Activated CD8-positive, alpha-beta T cell treated with anti-CD3 and anti-CD28 coated beads for 36 hours (primary cell): ENCODE data around the gene PIGV. TPM values are rescaled to one million over a fixed set of nuclear protein-coding genes. Genes with fewer than 3 reads are reported as not detected.
"Not testable (repeated sequence)": the region's sequence is repeated elsewhere in the genome, so short reads cannot be mapped to it uniquely, and the experiment has no call there.

Source experiments
- ATAC-seq: fragments of 200-7000 bp; cut with Tn5 transposase; one replicate; pipeline ENCODE4 v1.10.0; 2021; ENCODE audit warnings: mild to moderate bottlenecking, moderate library complexity
- CTCF ChIA-PET: fragments of 350-600 bp; sonication (Branson Sonifier 250); formaldehyde crosslinking; loops from one replicate; lab custom pipeline; 2021; ENCODE audit warnings: antibody characterized with exemption; lab: Charles Lee
- POLR2A ChIA-PET: fragments of 350-600 bp; sonication (Branson Sonifier 250); formaldehyde crosslinking; loops from one replicate; lab custom pipeline; 2021; ENCODE audit warnings: antibody characterized with exemption; lab: Charles Lee
- DNase-seq: peaks from one replicate; pipeline ENCODE4 v3.0.0-alpha.2; 2020
- H3K27ac Mint-ChIP-seq: one replicate; pipeline ENCODE4 v1.8.0; 2021; ENCODE audit warnings: mild to moderate bottlenecking, mixed read lengths
- H3K27me3 Mint-ChIP-seq: one replicate; pipeline ENCODE4 v1.8.0; 2021; ENCODE audit warnings: mixed read lengths
- H3K36me3 Mint-ChIP-seq: one replicate; pipeline ENCODE4 v1.8.0; 2021; ENCODE audit warnings: low read depth, mixed read lengths
- H3K4me1 Mint-ChIP-seq: one replicate; pipeline ENCODE4 v1.8.0; 2021; ENCODE audit warnings: low read depth, mixed read lengths
- H3K4me3 Mint-ChIP-seq: one replicate; pipeline ENCODE4 v1.8.0; 2021; ENCODE audit warnings: mild to moderate bottlenecking, moderate library complexity, mixed read lengths
- H3K9me3 Mint-ChIP-seq: one replicate; pipeline ENCODE4 v1.8.0; 2021; ENCODE audit warnings: mixed read lengths
- intact Hi-C: fragments of 100-400 bp; cut with micrococcal nuclease; formaldehyde crosslinking; loops from one replicate; pipeline ENCODE4 v1.10.0; 2022
- total RNA-seq, 2 experiments: library from RNA; stranded (reverse); gene quantifications; one replicate each; pipeline ENCODE4 v1.2.3, GENCODE V29; 2021
- TF ChIP-seq, protein P1 (sequence below): fragments of 200-600 bp; IDR thresholded peaks from one replicate; pipeline ENCODE4 v1.8.0; 2022; ENCODE audit warnings: antibody characterized with exemption, mild to moderate bottlenecking

The PIGV gene
- total RNA-seq, 2 experiments from 2014 or later = 21.2 to 23.9 TPM

DNA sequence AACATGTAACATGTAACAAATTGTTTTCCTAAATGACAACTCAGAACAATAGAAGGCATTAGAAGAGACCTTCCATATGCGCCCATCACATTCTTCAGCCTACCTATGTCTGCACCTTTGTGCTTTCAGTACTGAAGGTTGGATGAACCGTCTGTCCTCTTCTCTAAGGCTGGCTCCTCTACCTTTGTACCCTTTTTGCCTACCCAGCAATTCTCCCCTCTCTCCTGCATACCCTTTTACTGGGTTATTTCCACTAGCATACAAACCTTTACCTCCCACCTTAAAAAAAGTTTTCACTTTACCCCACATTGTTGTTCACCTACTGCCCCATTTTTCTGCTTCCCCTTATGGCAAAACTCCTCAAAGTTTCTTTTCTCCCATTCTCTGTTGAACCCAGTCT lies 5.2 kb downstream of the PIGV start:
- intact Hi-C loops = no loop called here
- peaks cover 48% of the 10 kb centered on the region for H3K4me1 Mint-ChIP-seq
- ATAC-seq (no peak), DNase-seq (no peak)
- no peak overlapping the region for H3K4me3 Mint-ChIP-seq
- ChIA-PET CTCF (interaction anchor here (1.2 to 1.6 kb wide), 2 partner anchors 9 to 191 kb away, joined by 3 read pairs; no protein-coding TSS in a partner anchor), POLR2A (no interaction called here)
- no peaks in the 10 kb centered on the region for H3K9me3 Mint-ChIP-seq
- peak overlapping the region; percentile 44 for H3K27ac Mint-ChIP-seq
- H3K36me3 Mint-ChIP-seq = peaks cover 48% of the 10 kb centered on the region
- no peaks in the 10 kb centered on the region for H3K27me3 Mint-ChIP-seq
- TF ChIP-seq, protein P1, sequence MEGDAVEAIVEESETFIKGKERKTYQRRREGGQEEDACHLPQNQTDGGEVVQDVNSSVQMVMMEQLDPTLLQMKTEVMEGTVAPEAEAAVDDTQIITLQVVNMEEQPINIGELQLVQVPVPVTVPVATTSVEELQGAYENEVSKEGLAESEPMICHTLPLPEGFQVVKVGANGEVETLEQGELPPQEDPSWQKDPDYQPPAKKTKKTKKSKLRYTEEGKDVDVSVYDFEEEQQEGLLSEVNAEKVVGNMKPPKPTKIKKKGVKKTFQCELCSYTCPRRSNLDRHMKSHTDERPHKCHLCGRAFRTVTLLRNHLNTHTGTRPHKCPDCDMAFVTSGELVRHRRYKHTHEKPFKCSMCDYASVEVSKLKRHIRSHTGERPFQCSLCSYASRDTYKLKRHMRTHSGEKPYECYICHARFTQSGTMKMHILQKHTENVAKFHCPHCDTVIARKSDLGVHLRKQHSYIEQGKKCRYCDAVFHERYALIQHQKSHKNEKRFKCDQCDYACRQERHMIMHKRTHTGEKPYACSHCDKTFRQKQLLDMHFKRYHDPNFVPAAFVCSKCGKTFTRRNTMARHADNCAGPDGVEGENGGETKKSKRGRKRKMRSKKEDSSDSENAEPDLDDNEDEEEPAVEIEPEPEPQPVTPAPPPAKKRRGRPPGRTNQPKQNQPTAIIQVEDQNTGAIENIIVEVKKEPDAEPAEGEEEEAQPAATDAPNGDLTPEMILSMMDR = no peak

DNA sequence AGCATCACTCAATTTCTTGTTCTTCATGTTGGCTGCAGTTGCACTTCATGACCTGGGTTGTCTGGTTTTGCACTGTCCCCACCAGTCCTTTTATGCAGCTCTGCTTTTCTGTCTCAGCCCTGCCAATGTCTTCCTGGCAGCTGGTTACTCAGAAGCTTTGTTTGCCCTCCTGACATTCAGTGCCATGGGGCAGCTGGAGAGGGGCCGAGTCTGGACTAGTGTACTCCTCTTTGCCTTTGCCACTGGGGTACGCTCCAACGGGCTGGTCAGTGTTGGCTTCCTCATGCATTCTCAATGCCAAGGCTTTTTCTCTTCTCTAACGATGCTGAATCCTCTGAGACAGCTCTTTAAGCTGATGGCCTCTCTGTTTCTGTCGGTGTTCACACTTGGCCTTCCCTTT lies 6.6 kb downstream of the PIGV start:
- intact Hi-C loops = no loop called here
- ChIA-PET POLR2A (interaction anchor here (0.8 to 1.4 kb wide), 5 partner anchors 15 to 101 kb away, joined by 3 to 6 read pairs (median 4); no protein-coding TSS in a partner anchor), CTCF (interaction anchor here (0.8 to 9.3 kb wide), 2 partner anchors 16 to 74 kb away, joined by 3 to 82 read pairs; no protein-coding TSS in a partner anchor)
- Mint-ChIP-seq H3K27ac (peak overlapping the region; percentile 40), H3K27me3 (no peaks in the 10 kb centered on the region), H3K36me3 (peaks cover 53% of the 10 kb centered on the region), H3K9me3 (no peaks in the 10 kb centered on the region), H3K4me3 (no peak overlapping the region), H3K4me1 (peaks cover 55% of the 10 kb centered on the region)
- ATAC-seq (no peak), DNase-seq (no peak)
- TF ChIP-seq, protein P1 = no peak

DNA sequence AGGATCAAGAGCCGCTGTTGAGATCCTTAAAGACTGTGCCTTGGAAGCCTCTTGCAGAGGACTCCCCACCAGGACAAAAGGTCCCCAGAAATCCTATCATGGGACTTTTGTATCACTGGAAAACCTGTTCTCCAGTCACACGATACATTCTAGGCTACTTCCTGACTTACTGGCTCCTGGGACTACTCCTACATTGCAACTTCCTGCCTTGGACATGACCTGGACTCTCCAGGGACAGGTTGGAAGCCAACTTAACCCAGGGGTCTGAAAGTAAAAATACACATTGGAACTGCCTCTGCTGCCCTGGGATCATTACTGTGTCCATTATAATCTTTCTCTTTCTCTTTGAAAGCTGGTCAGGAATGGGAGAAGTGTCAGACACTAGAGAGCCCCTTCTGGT lies 9.9 kb downstream of the PIGV start:
- peaks cover 2% of the 10 kb centered on the region for H3K9me3 Mint-ChIP-seq
- POLR2A ChIA-PET = no interaction called here
- TF ChIP-seq, protein P1 = no peak
- H3K27me3 Mint-ChIP-seq = no peaks in the 10 kb centered on the region
- intact Hi-C loops = no loop called here
- no peak overlapping the region for H3K4me3 Mint-ChIP-seq
- peaks cover 54% of the 10 kb centered on the region for H3K4me1 Mint-ChIP-seq
- H3K27ac Mint-ChIP-seq = peak overlapping the region; percentile 72
- CTCF ChIA-PET = interaction anchor here (1.0 to 9.3 kb wide), 4 partner anchors 9 to 195 kb away, joined by 3 to 82 read pairs (median 7); no protein-coding TSS in a partner anchor
- no peak for DNase-seq
- ATAC-seq = no peak
- peaks cover 51% of the 10 kb centered on the region for H3K36me3 Mint-ChIP-seq

DNA sequence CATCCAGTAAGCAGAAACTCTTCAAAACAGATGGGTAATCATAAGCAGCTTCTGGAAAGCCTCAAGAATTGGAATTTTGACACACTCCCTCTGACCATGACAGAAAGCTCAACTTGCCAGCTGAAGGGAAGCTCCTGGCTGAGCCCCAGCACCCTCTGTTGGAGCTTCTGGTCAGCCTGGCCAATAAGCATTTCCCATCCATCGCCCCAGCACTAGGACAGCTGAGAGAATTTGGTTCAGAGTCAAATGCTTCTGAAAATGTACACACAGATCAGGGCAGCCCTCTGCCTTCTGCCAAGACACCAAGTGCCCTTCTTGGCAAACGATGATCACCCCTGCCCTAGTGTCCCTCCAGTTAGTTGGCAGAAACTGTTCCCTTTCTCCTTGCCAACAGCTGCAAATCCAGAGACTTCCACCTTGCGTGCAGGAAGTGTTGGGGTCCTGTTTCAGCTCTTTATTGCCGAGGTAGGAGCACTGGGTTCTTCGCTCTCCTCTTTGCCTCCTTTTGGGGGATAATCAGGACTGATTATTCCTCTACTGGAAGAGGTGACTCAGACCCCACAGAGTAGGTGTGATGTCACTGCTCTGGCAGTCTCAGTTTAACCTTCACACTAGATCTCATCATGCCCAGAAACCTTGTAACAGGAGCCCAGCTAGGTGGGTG lies 11.9 kb downstream of the PIGV start:
- Mint-ChIP-seq H3K4me1 (peaks cover 47% of the 10 kb centered on the region), H3K27me3 (no peaks in the 10 kb centered on the region), H3K9me3 (peaks cover 2% of the 10 kb centered on the region), H3K36me3 (peaks cover 34% of the 10 kb centered on the region), H3K4me3 (peak overlapping the region; percentile 64), H3K27ac (peak overlapping the region; percentile 96)
- CTCF ChIA-PET = interaction anchor here (1.1 to 9.3 kb wide), 13 partner anchors 10 to 299 kb away, joined by 3 to 82 read pairs (median 5); partner anchors contain the start of genes PIGV and ZDHHC18
- TF ChIP-seq, protein P1 = no peak
- intact Hi-C loops = no loop called here
- POLR2A ChIA-PET = interaction anchor here (0.6 to 3.5 kb wide), 12 partner anchors 10 to 299 kb away, joined by 3 to 69 read pairs (median 4); partner anchors contain the start of genes ARID1A and PIGV
- ATAC-seq (peak; percentile 80), DNase-seq (peak; percentile 62)

DNA sequence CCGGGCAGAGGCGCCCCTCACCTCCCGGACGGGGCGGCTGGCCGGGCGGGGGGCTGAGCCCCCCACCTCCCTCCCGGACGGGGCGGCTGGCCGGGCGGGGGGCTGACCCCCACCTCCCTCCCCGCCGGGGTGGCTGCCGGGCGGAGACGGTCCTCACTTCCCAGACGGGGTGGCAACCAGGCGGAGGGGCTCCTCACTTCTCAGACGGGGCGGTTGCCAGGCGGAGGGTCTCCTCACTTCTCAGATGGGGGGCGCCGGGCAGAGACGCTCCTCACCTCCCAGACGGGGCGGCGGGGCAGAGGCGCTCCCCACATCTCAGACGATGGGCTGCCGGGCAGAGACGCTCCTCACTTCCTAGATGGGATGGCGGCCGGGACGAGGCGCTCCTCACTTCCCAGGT lies 16.2 kb downstream of the PIGV start:
- H3K9me3 Mint-ChIP-seq, intact Hi-C loops: not testable (repeated sequence)

More for the DNA sequence above, 16.2 kb downstream of the PIGV start:
- ATAC-seq, H3K4me3 Mint-ChIP-seq, H3K27ac Mint-ChIP-seq, CTCF ChIA-PET, POLR2A ChIA-PET, DNase-seq, H3K27me3 Mint-ChIP-seq: not testable (repeated sequence)
- H3K4me1 Mint-ChIP-seq = peaks cover 36% of the 10 kb centered on the region
- peaks cover 18% of the 10 kb centered on the region for H3K36me3 Mint-ChIP-seq
